KMS-11 (cell line): ENCODE measurements around the gene GPR52.

Experiments used
- H2AFZ ChIP-seq: fragments of 200-600 bp; sonication (generic); 2 replicates; pipeline ENCODE4 v1.6.1; 2016; ENCODE audit warnings: antibody characterized with exemption, mixed run types, low read depth
- H3K27ac ChIP-seq: fragments of 200-600 bp; sonication (generic); 2 replicates; pipeline ENCODE4 v1.6.1; 2016; ENCODE audit warnings: mild to moderate bottlenecking, mixed run types
- H3K27me3 ChIP-seq: fragments of 200-600 bp; sonication (generic); 2 replicates; pipeline ENCODE4 v1.6.1; 2017; ENCODE audit warnings: mild to moderate bottlenecking, low read depth, mixed run types, moderate library complexity; ENCODE audit not compliant: insufficient read depth
- H3K36me3 ChIP-seq: fragments of 200-600 bp; sonication (generic); 2 replicates; pipeline ENCODE4 v1.6.1; 2017; ENCODE audit warnings: mild to moderate bottlenecking, mixed run types; ENCODE audit not compliant: insufficient read depth
- H3K4me1 ChIP-seq: fragments of 200-600 bp; sonication (generic); 2 replicates; pipeline ENCODE4 v1.6.1; 2016; ENCODE audit warnings: mild to moderate bottlenecking, low read depth, mixed run types; ENCODE audit not compliant: poor library complexity, severe bottlenecking
- H3K4me2 ChIP-seq: fragments of 200-600 bp; sonication (generic); 2 replicates; pipeline ENCODE4 v1.7.0; 2016; ENCODE audit warnings: mild to moderate bottlenecking, mixed run types
- H3K4me3 ChIP-seq: fragments of 200-600 bp; sonication (generic); IDR thresholded peaks from 2 replicates; pipeline ENCODE4 v1.6.1; 2017; ENCODE audit warnings: low read depth, low read length, mixed read lengths; ENCODE audit not compliant: insufficient read depth
- H3K79me2 ChIP-seq: fragments of 200-600 bp; sonication (generic); 2 replicates; pipeline ENCODE4 v1.6.1; 2016; ENCODE audit warnings: low read depth, mixed run types; ENCODE audit not compliant: insufficient read depth
- H3K9ac ChIP-seq: fragments of 200-600 bp; sonication (generic); 2 replicates; pipeline ENCODE4 v1.6.1; 2016; ENCODE audit warnings: mild to moderate bottlenecking, mixed run types
- H4K20me1 ChIP-seq: fragments of 200-600 bp; sonication (generic); 2 replicates; pipeline ENCODE4 v1.6.1; 2016; ENCODE audit warnings: mild to moderate bottlenecking, mixed run types; ENCODE audit not compliant: insufficient read depth
- TF ChIP-seq, protein P1 (sequence below): fragments of 200-600 bp; sonication (generic); conservative IDR thresholded peaks from 2 replicates; pipeline ENCODE4 v1.6.1; 2017; ENCODE audit warnings: low read depth, mild to moderate bottlenecking, antibody characterized with exemption, low read length, moderate library complexity, mixed read lengths

Gene GPR52

DNA sequence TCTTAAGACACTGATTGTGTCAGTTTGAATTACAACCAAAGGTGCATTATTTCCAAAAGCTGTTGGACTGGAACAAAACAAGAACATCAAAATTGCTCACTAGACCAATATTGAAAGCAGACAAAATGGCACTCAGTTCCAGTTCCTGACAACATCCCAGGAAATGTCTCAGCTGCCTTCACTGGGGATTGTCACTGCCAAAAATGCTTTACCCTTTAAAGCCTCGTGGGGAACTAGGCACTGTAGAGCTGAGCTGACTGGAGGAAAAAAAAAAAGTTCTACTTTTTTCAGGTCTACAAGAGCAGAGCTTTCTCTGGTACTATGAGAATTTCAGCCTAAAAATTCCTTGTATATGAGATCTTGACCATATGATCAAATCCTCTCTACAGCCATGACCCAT, 21.9 kb downstream of the GPR52 start:
- H3K9ac ChIP-seq, result no peak overlapping the region
- no peaks in the 10 kb centered on the region for H4K20me1 ChIP-seq
- no peak overlapping the region for H3K4me3 ChIP-seq
- no peak overlapping the region for H2AFZ ChIP-seq
- no peaks in the 10 kb centered on the region for H3K36me3 ChIP-seq
- no peaks in the 10 kb centered on the region for H3K4me1 ChIP-seq
- H3K79me2 ChIP-seq, result no peaks in the 10 kb centered on the region
- no peaks in the 10 kb centered on the region for H3K27me3 ChIP-seq
- H3K27ac ChIP-seq, result no peak overlapping the region
- no peak overlapping the region for H3K4me2 ChIP-seq
- TF ChIP-seq, protein P1, sequence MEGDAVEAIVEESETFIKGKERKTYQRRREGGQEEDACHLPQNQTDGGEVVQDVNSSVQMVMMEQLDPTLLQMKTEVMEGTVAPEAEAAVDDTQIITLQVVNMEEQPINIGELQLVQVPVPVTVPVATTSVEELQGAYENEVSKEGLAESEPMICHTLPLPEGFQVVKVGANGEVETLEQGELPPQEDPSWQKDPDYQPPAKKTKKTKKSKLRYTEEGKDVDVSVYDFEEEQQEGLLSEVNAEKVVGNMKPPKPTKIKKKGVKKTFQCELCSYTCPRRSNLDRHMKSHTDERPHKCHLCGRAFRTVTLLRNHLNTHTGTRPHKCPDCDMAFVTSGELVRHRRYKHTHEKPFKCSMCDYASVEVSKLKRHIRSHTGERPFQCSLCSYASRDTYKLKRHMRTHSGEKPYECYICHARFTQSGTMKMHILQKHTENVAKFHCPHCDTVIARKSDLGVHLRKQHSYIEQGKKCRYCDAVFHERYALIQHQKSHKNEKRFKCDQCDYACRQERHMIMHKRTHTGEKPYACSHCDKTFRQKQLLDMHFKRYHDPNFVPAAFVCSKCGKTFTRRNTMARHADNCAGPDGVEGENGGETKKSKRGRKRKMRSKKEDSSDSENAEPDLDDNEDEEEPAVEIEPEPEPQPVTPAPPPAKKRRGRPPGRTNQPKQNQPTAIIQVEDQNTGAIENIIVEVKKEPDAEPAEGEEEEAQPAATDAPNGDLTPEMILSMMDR, result no peak

- H2AFZ ChIP-seq, result no peak overlapping the region
- no peaks in the 10 kb centered on the region for H3K4me1 ChIP-seq
- no peaks in the 10 kb centered on the region for H4K20me1 ChIP-seq
- no peak overlapping the region for H3K9ac ChIP-seq
- H3K79me2 ChIP-seq, result no peaks in the 10 kb centered on the region
- no peak overlapping the region for H3K27ac ChIP-seq
- no peak overlapping the region for H3K4me2 ChIP-seq
- no peak overlapping the region for H3K4me3 ChIP-seq
- TF ChIP-seq, protein P1, result no peak
- H3K27me3 ChIP-seq, result no peaks in the 10 kb centered on the region
- H3K36me3 ChIP-seq, result no peaks in the 10 kb centered on the region
Observed at GRCh38 chr1:174479281-174479680, 31.5 kb downstream of the GPR52 start.

- TF ChIP-seq, protein P1, result no peak
- Histone ChIP-seq H3K9ac (no peak overlapping the region), H4K20me1 (no peaks in the 10 kb centered on the region), H3K4me3 (no peak overlapping the region), H3K4me2 (no peak overlapping the region), H3K79me2 (no peaks in the 10 kb centered on the region), H3K27ac (no peak overlapping the region), H2AFZ (no peak overlapping the region), H3K27me3 (no peaks in the 10 kb centered on the region), H3K36me3 (no peaks in the 10 kb centered on the region), H3K4me1 (no peaks in the 10 kb centered on the region)
Observed at GRCh38 chr1:174480324-174480723, 32.6 kb downstream of the GPR52 start.

GRCh38 chr1:174491606-174492005, 43.8 kb downstream of the GPR52 start:
- no peaks in the 10 kb centered on the region for H3K36me3 ChIP-seq
- H3K79me2 ChIP-seq, result no peaks in the 10 kb centered on the region
- no peaks in the 10 kb centered on the region for H3K27me3 ChIP-seq
- H3K4me2 ChIP-seq, result no peak overlapping the region
- no peak overlapping the region for H2AFZ ChIP-seq
- H3K4me1 ChIP-seq, result no peaks in the 10 kb centered on the region
- no peak overlapping the region for H3K27ac ChIP-seq
- TF ChIP-seq, protein P1, result no peak
- H3K4me3 ChIP-seq, result no peak overlapping the region
- no peaks in the 10 kb centered on the region for H4K20me1 ChIP-seq
- no peak overlapping the region for H3K9ac ChIP-seq
